KMS-11 (cell line): ENCODE data around the gene ERI3.

Experiments used
- H2AFZ ChIP-seq: fragments of 200-600 bp; sonication (generic); 2 replicates; pipeline ENCODE4 v1.6.1; 2016; ENCODE audit warnings: antibody characterized with exemption, mixed run types, low read depth
- H3K27ac ChIP-seq: fragments of 200-600 bp; sonication (generic); 2 replicates; pipeline ENCODE4 v1.6.1; 2016; ENCODE audit warnings: mild to moderate bottlenecking, mixed run types
- H3K27me3 ChIP-seq: fragments of 200-600 bp; sonication (generic); 2 replicates; pipeline ENCODE4 v1.6.1; 2017; ENCODE audit warnings: mild to moderate bottlenecking, low read depth, mixed run types, moderate library complexity; ENCODE audit not compliant: insufficient read depth
- H3K36me3 ChIP-seq: fragments of 200-600 bp; sonication (generic); 2 replicates; pipeline ENCODE4 v1.6.1; 2017; ENCODE audit warnings: mild to moderate bottlenecking, mixed run types; ENCODE audit not compliant: insufficient read depth
- H3K4me1 ChIP-seq: fragments of 200-600 bp; sonication (generic); 2 replicates; pipeline ENCODE4 v1.6.1; 2016; ENCODE audit warnings: mild to moderate bottlenecking, low read depth, mixed run types; ENCODE audit not compliant: poor library complexity, severe bottlenecking
- H3K4me2 ChIP-seq: fragments of 200-600 bp; sonication (generic); 2 replicates; pipeline ENCODE4 v1.7.0; 2016; ENCODE audit warnings: mild to moderate bottlenecking, mixed run types
- H3K4me3 ChIP-seq: fragments of 200-600 bp; sonication (generic); IDR thresholded peaks from 2 replicates; pipeline ENCODE4 v1.6.1; 2017; ENCODE audit warnings: low read depth, low read length, mixed read lengths; ENCODE audit not compliant: insufficient read depth
- H3K79me2 ChIP-seq: fragments of 200-600 bp; sonication (generic); 2 replicates; pipeline ENCODE4 v1.6.1; 2016; ENCODE audit warnings: low read depth, mixed run types; ENCODE audit not compliant: insufficient read depth
- H3K9ac ChIP-seq: fragments of 200-600 bp; sonication (generic); 2 replicates; pipeline ENCODE4 v1.6.1; 2016; ENCODE audit warnings: mild to moderate bottlenecking, mixed run types
- H4K20me1 ChIP-seq: fragments of 200-600 bp; sonication (generic); 2 replicates; pipeline ENCODE4 v1.6.1; 2016; ENCODE audit warnings: mild to moderate bottlenecking, mixed run types; ENCODE audit not compliant: insufficient read depth
- TF ChIP-seq, protein P1 (sequence below): fragments of 200-600 bp; sonication (generic); conservative IDR thresholded peaks from 2 replicates; pipeline ENCODE4 v1.6.1; 2017; ENCODE audit warnings: low read depth, mild to moderate bottlenecking, antibody characterized with exemption, low read length, moderate library complexity, mixed read lengths

The ERI3 gene

DNA sequence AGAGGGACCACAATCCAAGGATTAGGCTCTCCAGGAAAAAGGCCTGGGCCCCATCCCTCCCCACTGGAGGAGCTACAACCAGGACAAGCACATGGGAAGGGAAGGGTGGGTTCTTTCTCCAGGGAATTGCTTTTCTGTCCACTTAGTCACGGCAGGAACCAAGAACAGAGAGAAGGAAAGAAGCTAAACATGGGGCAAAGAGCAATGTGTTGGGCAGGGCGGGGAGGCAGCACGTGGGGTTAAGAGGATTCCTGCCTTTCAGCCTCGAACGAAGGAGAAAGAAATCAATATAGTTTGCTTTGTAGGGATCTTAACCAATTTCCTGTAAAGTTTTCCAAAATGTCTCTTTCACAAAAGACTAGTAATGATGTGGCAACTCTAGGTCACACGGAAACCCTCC lies 21.7 kb downstream of the ERI3 start:
- no peaks in the 10 kb centered on the region for H3K79me2 ChIP-seq
- H3K9ac ChIP-seq: no peak overlapping the region
- H3K36me3 ChIP-seq: peaks cover 2% of the 10 kb centered on the region; the same call in 1 of the 2 replicates
- no peaks in the 10 kb centered on the region for H4K20me1 ChIP-seq
- TF ChIP-seq, protein P1, sequence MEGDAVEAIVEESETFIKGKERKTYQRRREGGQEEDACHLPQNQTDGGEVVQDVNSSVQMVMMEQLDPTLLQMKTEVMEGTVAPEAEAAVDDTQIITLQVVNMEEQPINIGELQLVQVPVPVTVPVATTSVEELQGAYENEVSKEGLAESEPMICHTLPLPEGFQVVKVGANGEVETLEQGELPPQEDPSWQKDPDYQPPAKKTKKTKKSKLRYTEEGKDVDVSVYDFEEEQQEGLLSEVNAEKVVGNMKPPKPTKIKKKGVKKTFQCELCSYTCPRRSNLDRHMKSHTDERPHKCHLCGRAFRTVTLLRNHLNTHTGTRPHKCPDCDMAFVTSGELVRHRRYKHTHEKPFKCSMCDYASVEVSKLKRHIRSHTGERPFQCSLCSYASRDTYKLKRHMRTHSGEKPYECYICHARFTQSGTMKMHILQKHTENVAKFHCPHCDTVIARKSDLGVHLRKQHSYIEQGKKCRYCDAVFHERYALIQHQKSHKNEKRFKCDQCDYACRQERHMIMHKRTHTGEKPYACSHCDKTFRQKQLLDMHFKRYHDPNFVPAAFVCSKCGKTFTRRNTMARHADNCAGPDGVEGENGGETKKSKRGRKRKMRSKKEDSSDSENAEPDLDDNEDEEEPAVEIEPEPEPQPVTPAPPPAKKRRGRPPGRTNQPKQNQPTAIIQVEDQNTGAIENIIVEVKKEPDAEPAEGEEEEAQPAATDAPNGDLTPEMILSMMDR: no peak
- peaks cover 18% of the 10 kb centered on the region for H3K4me1 ChIP-seq
- H3K4me3 ChIP-seq: no peak overlapping the region
- no peak overlapping the region for H3K4me2 ChIP-seq
- no peaks in the 10 kb centered on the region for H3K27me3 ChIP-seq
- H3K27ac ChIP-seq: no peak overlapping the region
- H2AFZ ChIP-seq: no peak overlapping the region

DNA sequence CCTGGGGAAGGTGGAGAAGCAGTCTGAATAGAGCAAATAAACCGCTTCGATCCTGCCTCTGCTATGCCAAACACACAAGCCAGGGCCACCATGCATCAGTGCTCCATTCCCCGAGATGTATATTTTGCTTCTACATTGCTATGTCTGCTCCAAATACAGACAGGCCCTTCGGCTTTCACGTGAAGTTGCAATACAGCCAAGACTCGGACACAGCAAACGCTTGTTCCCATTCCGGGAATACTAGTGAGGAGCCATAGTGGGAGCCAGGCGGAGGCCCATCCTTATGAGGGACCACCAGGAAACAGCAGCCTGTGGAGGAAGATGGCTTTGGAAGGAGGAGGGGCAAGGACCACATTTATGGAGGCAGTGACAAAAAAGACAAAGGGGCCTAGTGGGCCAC lies 22.6 kb downstream of the ERI3 start:
- H3K4me3 ChIP-seq: no peak overlapping the region
- H3K4me1 ChIP-seq: peaks cover 23% of the 10 kb centered on the region
- TF ChIP-seq, protein P1: no peak
- no peaks in the 10 kb centered on the region for H4K20me1 ChIP-seq
- no peak overlapping the region for H2AFZ ChIP-seq
- H3K36me3 ChIP-seq: no peaks in the 10 kb centered on the region
- H3K27ac ChIP-seq: no peak overlapping the region
- H3K4me2 ChIP-seq: no peak overlapping the region
- H3K9ac ChIP-seq: no peak overlapping the region
- H3K79me2 ChIP-seq: no peaks in the 10 kb centered on the region
- H3K27me3 ChIP-seq: no peaks in the 10 kb centered on the region

DNA sequence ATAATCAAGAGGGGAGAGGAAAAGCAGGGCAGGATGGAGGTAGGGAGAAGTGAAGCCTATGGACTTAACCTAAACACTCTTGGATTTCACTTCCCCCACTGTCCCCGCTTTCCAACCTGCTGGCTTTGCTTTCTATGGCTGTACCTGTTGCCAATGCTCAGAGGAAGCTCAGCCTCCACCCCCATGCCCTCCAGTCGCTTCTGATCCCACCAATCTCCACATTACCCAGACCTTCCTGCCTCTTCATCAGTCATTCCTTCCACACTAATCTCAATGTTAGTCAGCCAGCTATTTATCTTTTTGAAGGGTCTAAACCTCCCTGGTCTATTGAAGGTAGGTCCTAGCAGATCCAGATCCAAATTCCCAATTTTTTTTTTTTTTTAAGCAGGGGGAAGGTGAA lies 24.1 kb downstream of the ERI3 start:
- H3K9ac ChIP-seq: no peak overlapping the region
- peaks cover 23% of the 10 kb centered on the region for H3K4me1 ChIP-seq
- H3K4me3 ChIP-seq: no peak overlapping the region
- H4K20me1 ChIP-seq: no peaks in the 10 kb centered on the region
- H3K4me2 ChIP-seq: no peak overlapping the region
- no peak overlapping the region for H2AFZ ChIP-seq
- no peaks in the 10 kb centered on the region for H3K27me3 ChIP-seq
- no peak overlapping the region for H3K27ac ChIP-seq
- TF ChIP-seq, protein P1: no peak
- H3K79me2 ChIP-seq: no peaks in the 10 kb centered on the region
- no peaks in the 10 kb centered on the region for H3K36me3 ChIP-seq

DNA sequence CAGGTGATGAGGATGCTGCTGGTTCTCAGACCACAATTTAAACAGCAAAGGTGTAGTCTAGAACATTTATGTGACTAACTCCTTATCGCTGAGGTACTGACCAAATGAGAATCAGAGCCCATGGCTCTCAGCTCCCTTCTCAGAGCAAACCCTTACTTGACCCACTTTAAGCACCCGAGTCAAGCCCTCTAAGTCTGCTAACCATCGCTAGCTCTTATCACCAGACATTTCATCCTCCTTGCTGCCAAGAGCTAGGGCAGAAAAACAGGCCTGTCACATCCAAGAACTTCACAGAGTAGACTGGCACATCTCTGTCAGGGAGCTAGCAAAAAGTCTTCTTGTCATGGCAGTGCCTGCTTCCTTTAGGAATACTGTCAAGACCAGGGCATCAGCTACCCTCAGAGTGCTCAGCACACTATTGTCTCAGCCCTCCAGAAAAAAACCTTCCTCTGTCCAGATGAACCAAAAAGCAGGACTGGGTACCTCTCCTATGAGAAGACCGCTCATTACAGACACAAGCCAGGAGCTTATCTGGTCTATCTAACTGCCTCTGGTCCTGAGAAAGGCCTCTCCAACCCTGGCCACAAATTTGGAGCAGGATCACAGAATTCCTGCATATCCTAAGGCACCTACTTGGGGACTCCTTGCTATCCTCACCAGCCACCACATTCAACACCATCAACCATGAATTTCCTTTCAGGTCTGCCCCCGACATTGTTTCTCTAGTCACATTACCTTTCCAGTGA lies 26.2 kb downstream of the ERI3 start:
- Histone ChIP-seq H3K79me2 (no peaks in the 10 kb centered on the region), H4K20me1 (no peaks in the 10 kb centered on the region), H3K27ac (no peak overlapping the region)

More for the DNA sequence above, 26.2 kb downstream of the ERI3 start:
- Histone ChIP-seq H3K27me3 (no peaks in the 10 kb centered on the region), H2AFZ (no peak overlapping the region), H3K4me1 (peaks cover 9% of the 10 kb centered on the region), H3K4me2 (no peak overlapping the region), H3K9ac (no peak overlapping the region), H3K36me3 (no peaks in the 10 kb centered on the region), H3K4me3 (no peak overlapping the region)
- TF ChIP-seq, protein P1: no peak
